HCT116 (cell line): ENCODE measurements around the gene VPS35.

ENCODE experiments used
- ATF3 ChIP-seq: IDR thresholded peaks from 2 replicates; pipeline ENCODE4 v1.6.1; 2012
- CEBPB ChIP-seq: IDR thresholded peaks from 2 replicates; pipeline ENCODE4 v1.6.1; 2012; ENCODE audit warnings: low read depth
- CTCF ChIP-seq, 3 experiments: fragments of 200-600 bp in 1 of 3; sonication (generic) in 1 of 3; IDR thresholded peaks in 2 of 3; conservative IDR thresholded peaks in 1 of 3; 2 replicates each; pipeline ENCODE4 v1.5.1; 2012 to 2017; ENCODE audit warnings: low read depth in 2 of 3, low read length in 2 of 3, antibody characterized with exemption in 1 of 3, borderline replicate concordance in 1 of 3, control low read depth in 1 of 3, mild to moderate bottlenecking in 1 of 3, mixed read lengths in 1 of 3, mixed run types in 1 of 3, moderate library complexity in 1 of 3; ENCODE audit not compliant: insufficient read depth in 1 of 3
- EZH2 ChIP-seq: fragments of 200-600 bp; sonication (generic); IDR thresholded peaks from 2 replicates; pipeline ENCODE4 v1.6.1; 2017; ENCODE audit warnings: antibody characterized with exemption, mixed run types
- JUND ChIP-seq: IDR thresholded peaks from 2 replicates; pipeline ENCODE4 v1.6.1; 2012
- POLR2A ChIP-seq: IDR thresholded peaks from 2 replicates; pipeline ENCODE4 v1.7.0; 2011; ENCODE audit warnings: borderline replicate concordance; ENCODE audit not compliant: insufficient read depth, insufficient read length; ENCODE audit errors: extremely low read depth
- POLR2AphosphoS5 ChIP-seq: IDR thresholded peaks from 2 replicates; pipeline ENCODE4 v1.6.1; 2011; ENCODE audit warnings: mild to moderate bottlenecking, low read depth, low read length, moderate library complexity
- RAD21 ChIP-seq: IDR thresholded peaks from 2 replicates; pipeline ENCODE4 v1.6.1; 2012; ENCODE audit warnings: low read depth, mild to moderate bottlenecking
- REST ChIP-seq: IDR thresholded peaks from 2 replicates; pipeline ENCODE4 v1.6.1; 2012; ENCODE audit warnings: low read depth
- SP1 ChIP-seq: IDR thresholded peaks from 2 replicates; pipeline ENCODE4 v1.6.1; 2012; ENCODE audit warnings: low read depth
- SRF ChIP-seq: IDR thresholded peaks from 2 replicates; pipeline ENCODE4 v1.6.1; 2012; ENCODE audit warnings: low read depth
- TCF7L2 ChIP-seq: IDR thresholded peaks from 2 replicates; pipeline ENCODE4 v1.7.0; 2011; ENCODE audit warnings: borderline replicate concordance, inconsistent platforms; ENCODE audit not compliant: insufficient read depth, insufficient read length; ENCODE audit errors: extremely low read depth
- YY1 ChIP-seq: IDR thresholded peaks from 2 replicates; pipeline ENCODE4 v1.6.1; 2011; ENCODE audit warnings: low read length, low read depth, moderate library complexity, mild to moderate bottlenecking; ENCODE audit not compliant: insufficient replicate concordance; ENCODE audit errors: extremely low read depth

- TF ChIP-seq YY1 (no peak), CTCF (IDR thresholded peaks at IDR 0.05 in 2 of 3, conservative IDR thresholded peaks at IDR 0.05 in 1 of 3; ENCODE audit: borderline replicate concordance in 1 of 3, insufficient read depth in 1 of 3, low read depth in 2 of 3, low read length in 2 of 3) (no peak), REST (no peak), RAD21 (no peak), POLR2A (no peak), ATF3 (no peak), EZH2 (no peak), CEBPB (no peak), JUND (no peak), SP1 (no peak), SRF (no peak), POLR2AphosphoS5 (no peak), TCF7L2 (no peak)
These were observed 47.7 kb upstream of the VPS35 start for GRCh38 chr16:46736695-46737094.
